ENCODE measurements around the gene LARGE1.

The LARGE1 gene

DNA sequence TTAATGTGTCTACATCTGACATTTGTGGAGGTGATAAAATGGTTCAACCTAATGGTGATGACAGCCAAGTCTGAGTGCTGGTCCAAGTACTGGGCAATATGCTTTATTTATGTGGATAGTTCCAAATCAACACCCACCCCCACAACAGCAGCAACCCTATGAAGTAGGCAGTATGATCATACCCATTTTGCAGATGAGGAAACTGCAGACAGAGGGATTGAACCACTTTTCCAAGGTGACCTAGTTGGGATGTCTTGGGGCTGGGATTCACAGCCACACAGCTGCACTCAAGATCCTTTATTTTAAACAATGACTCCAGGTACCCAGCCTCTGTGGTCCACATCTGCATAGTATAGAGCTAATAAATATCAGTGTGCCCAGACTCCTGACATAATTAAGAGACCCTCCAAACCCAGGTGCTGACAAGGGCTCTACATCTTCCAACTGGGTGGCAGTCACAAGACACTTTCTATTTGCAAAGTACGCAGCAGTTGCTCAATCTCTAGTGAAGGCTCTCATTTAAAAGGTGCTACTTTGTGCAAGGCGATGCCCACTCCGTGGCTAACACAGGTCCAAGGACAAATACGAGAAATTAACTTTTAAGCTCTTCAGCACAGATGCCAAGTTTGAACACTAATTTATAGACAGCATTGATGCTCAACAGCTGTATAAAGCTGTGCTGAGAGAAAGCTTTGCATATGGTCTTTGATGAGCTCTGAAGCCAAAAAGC lies 426.6 kb downstream of the LARGE1 start:
- peaks cover 11% of the 10 kb centered on the region for H3K4me1 ChIP-seq (ENCODE audit: insufficient read depth, low read length, severe bottlenecking)
- H3K79me2 ChIP-seq (ENCODE audit: insufficient read depth, low read length): no peaks in the 10 kb centered on the region
- no peak for TF ChIP-seq EZH2 (IDR thresholded peaks at IDR 0.05; ENCODE audit: borderline replicate concordance, low read length)
- TF ChIP-seq, protein P1, sequence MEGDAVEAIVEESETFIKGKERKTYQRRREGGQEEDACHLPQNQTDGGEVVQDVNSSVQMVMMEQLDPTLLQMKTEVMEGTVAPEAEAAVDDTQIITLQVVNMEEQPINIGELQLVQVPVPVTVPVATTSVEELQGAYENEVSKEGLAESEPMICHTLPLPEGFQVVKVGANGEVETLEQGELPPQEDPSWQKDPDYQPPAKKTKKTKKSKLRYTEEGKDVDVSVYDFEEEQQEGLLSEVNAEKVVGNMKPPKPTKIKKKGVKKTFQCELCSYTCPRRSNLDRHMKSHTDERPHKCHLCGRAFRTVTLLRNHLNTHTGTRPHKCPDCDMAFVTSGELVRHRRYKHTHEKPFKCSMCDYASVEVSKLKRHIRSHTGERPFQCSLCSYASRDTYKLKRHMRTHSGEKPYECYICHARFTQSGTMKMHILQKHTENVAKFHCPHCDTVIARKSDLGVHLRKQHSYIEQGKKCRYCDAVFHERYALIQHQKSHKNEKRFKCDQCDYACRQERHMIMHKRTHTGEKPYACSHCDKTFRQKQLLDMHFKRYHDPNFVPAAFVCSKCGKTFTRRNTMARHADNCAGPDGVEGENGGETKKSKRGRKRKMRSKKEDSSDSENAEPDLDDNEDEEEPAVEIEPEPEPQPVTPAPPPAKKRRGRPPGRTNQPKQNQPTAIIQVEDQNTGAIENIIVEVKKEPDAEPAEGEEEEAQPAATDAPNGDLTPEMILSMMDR (IDR thresholded peaks at IDR 0.05; ENCODE audit: low read length): no peak
- H3K9ac ChIP-seq (ENCODE audit: low read length): no peak overlapping the region
- H3K27ac ChIP-seq (ENCODE audit: low read depth, low read length, poor library complexity, severe bottlenecking): no peak overlapping the region
- no peak overlapping the region for H2AFZ ChIP-seq (ENCODE audit: low read length)
- H3K4me2 ChIP-seq (ENCODE audit: low read length): no peak overlapping the region
- H3K27me3 ChIP-seq (ENCODE audit: insufficient read depth, low read length): no peaks in the 10 kb centered on the region
- no peaks in the 10 kb centered on the region for H3K9me2 ChIP-seq (ENCODE audit: low read depth, low read length)
- no peaks in the 10 kb centered on the region for H4K20me1 ChIP-seq (ENCODE audit: insufficient read depth, low read length)
- no peaks in the 10 kb centered on the region for H3K36me3 ChIP-seq (ENCODE audit: insufficient read depth, low read length)
- no peaks in the 10 kb centered on the region for H3F3A ChIP-seq (ENCODE audit: insufficient read depth, low read length)
- no peaks in the 10 kb centered on the region for H3K9me3 ChIP-seq (ENCODE audit: low read length)
- no peak overlapping the region for H3K4me3 ChIP-seq (ENCODE audit: low read depth, low read length, poor library complexity, severe bottlenecking)

DNA sequence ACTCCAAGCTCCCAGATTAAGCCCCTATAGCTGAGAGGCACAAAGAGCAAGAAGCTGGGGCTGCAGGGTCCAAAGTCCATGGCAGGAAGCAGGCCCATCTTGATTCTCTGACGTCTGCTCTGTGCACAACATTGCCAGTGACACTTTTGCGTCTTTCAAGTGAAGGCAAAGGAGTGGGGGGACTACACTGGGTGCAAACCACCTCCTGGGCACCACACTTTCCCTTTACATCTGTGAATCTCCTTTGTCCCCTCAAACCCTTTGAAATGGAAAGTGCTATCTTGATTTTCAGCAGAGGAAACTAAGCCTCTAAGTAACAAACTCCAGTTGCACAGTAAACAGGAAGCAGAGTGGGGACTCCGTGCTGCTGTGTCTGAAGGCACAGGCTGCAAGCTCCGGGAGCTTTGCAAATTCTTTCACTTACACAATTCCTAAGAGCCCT lies 428.0 kb downstream of the LARGE1 start:
- H3K9ac ChIP-seq (ENCODE audit: low read length): peak overlapping the region; percentile 3; the same call in 1 of the 2 replicates

DNA sequence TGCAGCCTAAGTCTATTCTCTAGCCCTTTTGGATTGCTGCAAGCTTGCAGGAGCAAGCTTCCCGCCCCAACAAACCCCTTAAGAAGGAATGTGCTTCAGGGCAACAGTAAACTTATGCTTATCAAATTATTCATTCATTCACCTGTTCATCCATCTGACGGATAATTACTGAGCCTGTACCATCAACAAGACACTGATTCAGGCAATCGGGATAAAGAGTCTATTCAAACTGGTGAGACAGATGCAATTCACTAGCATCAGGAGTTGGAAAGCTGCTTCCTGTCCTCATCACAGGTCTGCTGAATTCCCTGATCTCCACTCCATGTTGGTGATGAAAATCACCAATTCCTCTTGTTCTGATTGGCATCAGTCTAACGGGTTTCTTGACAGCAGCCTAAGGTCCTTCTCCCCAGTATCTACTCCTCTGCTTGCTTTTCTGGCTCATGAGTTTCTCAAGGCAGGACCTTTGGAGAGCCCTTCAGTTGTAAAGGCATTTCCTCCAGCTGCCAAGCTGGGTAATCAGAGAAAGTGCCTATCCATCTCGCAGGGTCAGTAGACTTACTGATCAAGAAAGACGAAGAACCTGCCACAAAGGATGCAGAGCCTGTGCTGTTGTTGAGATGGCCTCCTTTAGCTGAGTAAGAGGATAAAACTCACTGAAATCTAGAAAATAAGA lies 433.1 kb downstream of the LARGE1 start:
- Histone ChIP-seq H3K27me3 (ENCODE audit: insufficient read depth, low read length) (no peaks in the 10 kb centered on the region), H3K79me2 (ENCODE audit: insufficient read depth, low read length) (no peaks in the 10 kb centered on the region), H3K4me2 (ENCODE audit: low read length) (no peak overlapping the region), H3K9me3 (ENCODE audit: low read length) (no peaks in the 10 kb centered on the region), H3K4me1 (ENCODE audit: insufficient read depth, low read length, severe bottlenecking) (peaks cover 18% of the 10 kb centered on the region), H3K9ac (ENCODE audit: low read length) (no peak overlapping the region), H3K27ac (ENCODE audit: low read depth, low read length, poor library complexity, severe bottlenecking) (no peak overlapping the region), H4K20me1 (ENCODE audit: insufficient read depth, low read length) (no peaks in the 10 kb centered on the region), H3K9me2 (ENCODE audit: low read depth, low read length) (no peaks in the 10 kb centered on the region), H3K4me3 (ENCODE audit: low read depth, low read length, poor library complexity, severe bottlenecking) (no peak overlapping the region), H2AFZ (ENCODE audit: low read length) (no peak overlapping the region), H3K36me3 (ENCODE audit: insufficient read depth, low read length) (no peaks in the 10 kb centered on the region), H3F3A (ENCODE audit: insufficient read depth, low read length) (no peaks in the 10 kb centered on the region)
- TF ChIP-seq, protein P1 (IDR thresholded peaks at IDR 0.05; ENCODE audit: low read length): no peak
- TF ChIP-seq EZH2 (IDR thresholded peaks at IDR 0.05; ENCODE audit: borderline replicate concordance, low read length): no peak

More for the DNA sequence above, 428.0 kb downstream of the LARGE1 start:
- H3K27me3 ChIP-seq (ENCODE audit: insufficient read depth, low read length): no peaks in the 10 kb centered on the region
- peaks cover 11% of the 10 kb centered on the region for H3K4me1 ChIP-seq (ENCODE audit: insufficient read depth, low read length, severe bottlenecking)
- no peak overlapping the region for H3K4me3 ChIP-seq (ENCODE audit: low read depth, low read length, poor library complexity, severe bottlenecking)
- no peak for TF ChIP-seq EZH2 (IDR thresholded peaks at IDR 0.05; ENCODE audit: borderline replicate concordance, low read length)
- TF ChIP-seq, protein P1 (IDR thresholded peaks at IDR 0.05; ENCODE audit: low read length): no peak
- no peaks in the 10 kb centered on the region for H3K36me3 ChIP-seq (ENCODE audit: insufficient read depth, low read length)
- no peaks in the 10 kb centered on the region for H4K20me1 ChIP-seq (ENCODE audit: insufficient read depth, low read length)
- H3K27ac ChIP-seq (ENCODE audit: low read depth, low read length, poor library complexity, severe bottlenecking): peak overlapping the region; percentile 64
- no peak overlapping the region for H2AFZ ChIP-seq (ENCODE audit: low read length)
- H3K9me3 ChIP-seq (ENCODE audit: low read length): no peaks in the 10 kb centered on the region
- peak overlapping the region; percentile 19; the same call in 1 of the 2 replicates for H3K4me2 ChIP-seq (ENCODE audit: low read length)
- H3F3A ChIP-seq (ENCODE audit: insufficient read depth, low read length): no peaks in the 10 kb centered on the region
- no peaks in the 10 kb centered on the region for H3K9me2 ChIP-seq (ENCODE audit: low read depth, low read length)
- H3K79me2 ChIP-seq (ENCODE audit: insufficient read depth, low read length): no peaks in the 10 kb centered on the region
